ENCODE measurements around the gene OCIAD1.
A peak's percentile ranks its signal among the peaks of the same experiment; 100 is the strongest.
"Not testable (repeated sequence)": the region's sequence is repeated elsewhere in the genome, so short reads cannot be mapped to it uniquely, and the experiment has no call there.

The OCIAD1 gene

GRCh38 chr4:48889750-48890149 lies 58.9 kb downstream of the OCIAD1 start:
- not testable (repeated sequence) for DNase-seq (ENCODE audit: low spot score); FAIRE-seq

DNA sequence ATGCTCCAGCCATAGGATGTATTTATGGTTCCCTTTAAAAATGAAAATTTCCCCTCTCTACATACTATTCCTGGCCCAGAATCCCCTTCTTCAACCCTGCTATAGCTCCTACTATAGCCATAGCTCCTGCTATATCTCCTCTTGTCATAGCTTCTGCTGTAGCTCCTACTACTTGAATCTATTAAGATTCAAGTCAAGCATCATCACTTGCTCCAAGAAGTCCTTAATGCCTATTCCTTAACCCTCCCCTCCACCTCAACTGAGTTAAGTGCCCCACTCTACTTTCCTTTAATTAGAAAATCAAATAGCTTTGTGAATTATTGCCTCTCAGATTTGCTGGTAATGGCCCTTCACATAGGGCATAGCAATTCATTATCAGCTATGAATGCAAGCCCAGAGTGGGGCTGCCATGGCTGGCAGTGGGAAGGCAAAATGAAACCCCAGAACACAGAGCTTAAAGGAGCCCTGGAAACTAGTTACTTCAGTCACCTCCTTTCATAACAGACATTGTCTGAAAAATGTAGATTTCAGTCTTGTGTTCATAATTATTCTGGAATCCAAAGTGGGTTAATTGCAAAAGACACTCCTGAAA lies 60.2 kb downstream of the OCIAD1 start:
- no peak for DNase-seq (ENCODE audit: low spot score)
- FAIRE-seq, result no peak

DNA sequence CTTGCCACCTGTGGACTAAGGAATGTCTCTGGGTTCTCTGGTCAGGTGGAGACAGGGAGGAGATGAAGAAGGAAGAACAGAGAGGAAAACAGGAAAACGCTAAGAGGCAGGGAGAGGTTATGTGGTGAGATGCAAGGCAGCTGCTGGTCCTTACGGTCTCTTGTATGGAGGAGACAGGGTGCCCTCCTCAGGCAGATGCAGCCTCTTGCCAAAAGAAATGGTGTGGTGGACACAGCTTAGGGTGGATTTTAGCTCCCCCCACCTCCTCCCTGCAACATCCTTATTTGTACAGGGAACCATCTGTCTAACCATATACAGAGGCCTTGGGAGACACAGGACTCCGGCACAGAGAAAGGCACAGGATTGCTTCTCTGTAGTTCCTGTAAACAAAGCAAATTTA lies 66.0 kb downstream of the OCIAD1 start:
- DNase-seq (ENCODE audit: low spot score) (no peak), FAIRE-seq (no peak)

DNA sequence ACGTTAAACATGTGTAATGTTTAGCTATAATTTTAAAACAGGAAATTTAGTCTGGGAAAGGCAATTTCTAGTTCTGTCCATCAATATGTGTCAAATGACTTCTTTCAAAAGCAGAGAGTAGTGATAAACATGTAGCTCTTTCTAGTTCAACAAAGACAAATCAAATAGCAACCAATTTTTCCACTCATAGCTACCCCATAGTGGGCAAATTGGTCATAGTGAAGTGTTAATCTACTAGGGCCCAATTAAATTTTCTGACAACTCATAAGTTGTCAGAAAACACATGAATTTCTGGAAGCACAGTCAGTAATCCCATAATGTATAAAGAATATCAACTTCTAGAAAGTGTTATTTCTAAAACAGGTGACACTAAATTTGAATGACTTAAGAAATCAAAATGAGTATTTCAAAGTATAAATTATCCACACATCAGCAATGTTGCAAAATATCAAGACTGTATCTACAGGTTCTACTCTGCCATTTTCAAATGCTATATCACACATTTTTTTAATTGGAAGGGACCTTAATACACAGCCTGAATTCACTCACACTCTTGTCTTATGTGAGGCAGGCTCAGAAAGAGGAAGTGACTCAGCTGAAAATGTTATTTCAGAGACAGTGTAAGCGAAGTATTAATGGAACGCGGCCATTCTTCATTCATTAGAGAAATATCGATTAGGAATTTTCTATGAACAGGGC lies 68.0 kb downstream of the OCIAD1 start:
- no peak for FAIRE-seq
- DNase-seq (ENCODE audit: low spot score), result no peak

DNA sequence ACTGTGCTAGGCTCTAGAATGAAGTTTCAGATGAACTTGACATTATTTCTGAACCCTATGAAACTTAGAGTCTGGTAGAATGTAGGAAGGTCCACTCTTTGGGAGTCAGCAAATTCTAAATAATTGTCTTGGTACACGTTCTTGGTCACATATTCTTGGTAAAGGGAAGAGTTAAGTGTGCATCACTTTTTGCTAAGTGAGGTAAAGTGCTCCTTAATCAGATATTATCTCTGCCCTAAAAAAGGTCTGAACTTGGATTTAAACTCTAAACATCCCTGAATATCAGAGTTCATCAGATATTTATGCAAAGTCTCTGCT lies 68.5 kb downstream of the OCIAD1 start:
- no peak for FAIRE-seq
- DNase-seq (ENCODE audit: low spot score), result no peak

- no peak for DNase-seq (ENCODE audit: low spot score)
- FAIRE-seq, result no peak
Measured at GRCh38 chr4:48899950-48900349, 69.1 kb downstream of the OCIAD1 start.

DNA sequence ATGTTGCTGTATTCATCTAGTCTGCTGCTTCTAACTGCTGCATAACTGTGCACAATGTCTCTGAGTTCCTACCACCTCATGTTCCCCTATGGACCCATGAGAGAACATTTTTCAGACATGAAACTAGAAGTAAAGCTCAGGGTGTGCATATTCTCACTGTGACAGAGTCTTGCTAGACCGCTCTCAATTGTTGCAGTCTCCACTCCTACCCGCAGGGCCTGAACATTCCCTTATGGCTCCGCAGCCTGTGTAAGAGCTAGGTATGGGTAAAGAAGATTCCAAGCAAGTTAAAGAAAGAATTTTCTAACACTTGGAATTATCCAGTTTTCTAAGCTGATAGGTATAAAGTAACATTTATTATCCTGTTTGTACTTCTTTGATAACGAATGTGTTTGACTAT lies 70.3 kb downstream of the OCIAD1 start:
- DNase-seq (ENCODE audit: low spot score), result no peak
- FAIRE-seq, result no peak

- DNase-seq (ENCODE audit: low spot score), result no peak
- no peak for FAIRE-seq
Measured at GRCh38 chr4:48902266-48902665, 71.4 kb downstream of the OCIAD1 start.

GRCh38 chr4:48904101-48904500 lies 73.2 kb downstream of the OCIAD1 start:
- FAIRE-seq (no peak), DNase-seq (ENCODE audit: low spot score) (no peak)

GRCh38 chr4:48904541-48905142 lies 73.8 kb downstream of the OCIAD1 start:
- no peak for DNase-seq (ENCODE audit: low spot score)
- no peak for FAIRE-seq

DNA sequence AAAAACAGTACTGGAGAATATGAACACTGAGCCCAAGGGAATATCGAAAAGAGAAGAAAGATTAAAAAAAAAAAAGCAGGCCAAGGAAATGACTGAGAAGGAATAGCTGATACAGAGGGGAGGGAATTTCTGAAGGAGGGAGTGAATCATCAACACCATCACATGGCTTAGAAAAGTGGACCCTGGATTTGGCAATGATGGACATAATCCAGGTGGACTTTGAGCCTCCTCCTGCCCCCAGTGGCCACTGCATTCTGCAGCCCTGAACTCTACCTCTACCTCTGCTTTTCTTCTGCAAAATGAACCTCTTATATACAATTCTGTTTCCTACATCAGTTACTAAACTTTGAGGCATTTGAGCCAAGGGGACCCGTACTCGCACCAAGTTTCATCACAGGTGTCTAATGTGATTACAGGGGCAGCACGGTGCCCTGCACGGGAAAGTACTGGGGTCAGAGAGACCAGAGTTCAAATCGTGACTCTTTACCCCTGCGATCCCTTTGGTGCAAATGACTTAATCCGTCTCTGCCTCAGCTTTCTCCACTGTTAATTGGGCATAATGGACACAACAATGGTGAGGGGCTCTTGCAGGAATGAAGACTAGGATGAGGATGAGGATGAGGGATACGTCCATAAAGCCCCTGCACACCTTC lies 74.6 kb downstream of the OCIAD1 start:
- peak; percentile 88 for FAIRE-seq
- DNase-seq (ENCODE audit: low spot score), result peak; percentile 68

- DNase-seq (ENCODE audit: low spot score) (peak; percentile 76), FAIRE-seq (no peak)
Measured at GRCh38 chr4:48906206-48907173, 75.6 kb downstream of the OCIAD1 start, which contains the start of gene OCIAD2. Gene OCIAD2, minus strand, starts transcription at chr4:48906774. Its CDS starts 2,225 bp downstream, at chr4:48904549.

DNA sequence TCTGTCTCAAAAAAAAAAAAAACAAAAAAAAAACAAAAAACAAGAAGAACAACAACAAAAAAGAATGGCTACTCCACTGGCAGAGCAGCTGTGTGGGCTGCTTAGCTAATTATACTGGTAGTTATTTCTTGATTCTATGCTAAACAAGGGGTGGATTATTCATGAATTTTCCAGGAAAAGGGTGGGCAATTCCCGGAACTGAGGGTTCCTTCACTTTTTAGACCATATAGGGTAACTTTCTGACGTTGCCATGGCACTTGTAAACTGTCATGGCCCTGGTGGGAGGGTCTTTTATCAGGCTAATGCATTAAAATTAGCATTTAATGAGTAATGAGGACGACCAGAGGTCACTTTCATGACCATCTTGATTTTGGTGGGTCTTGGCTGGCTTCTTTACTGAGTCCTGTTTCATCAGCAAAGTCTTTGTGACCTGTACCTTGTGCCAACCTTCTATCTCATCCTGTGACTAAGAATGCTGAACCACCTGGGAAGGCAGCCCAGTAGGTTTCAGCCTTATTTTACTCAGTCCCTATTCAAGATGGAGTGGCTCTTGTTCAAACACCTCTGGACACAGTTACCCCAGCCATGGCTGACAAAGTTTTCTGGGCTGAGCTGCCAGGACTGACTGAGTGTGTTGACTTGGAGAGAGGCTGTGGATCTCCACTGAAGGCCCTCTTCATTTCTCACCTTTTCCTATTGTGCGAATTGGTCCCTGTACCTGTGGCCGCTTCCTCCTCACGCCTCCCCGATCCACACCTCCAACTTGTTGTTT lies 77.0 kb downstream of the OCIAD1 start:
- no peak for FAIRE-seq
- no peak for DNase-seq (ENCODE audit: low spot score)

- no peak for FAIRE-seq
Measured at GRCh38 chr4:48908687-48909086, 77.8 kb downstream of the OCIAD1 start.

DNA sequence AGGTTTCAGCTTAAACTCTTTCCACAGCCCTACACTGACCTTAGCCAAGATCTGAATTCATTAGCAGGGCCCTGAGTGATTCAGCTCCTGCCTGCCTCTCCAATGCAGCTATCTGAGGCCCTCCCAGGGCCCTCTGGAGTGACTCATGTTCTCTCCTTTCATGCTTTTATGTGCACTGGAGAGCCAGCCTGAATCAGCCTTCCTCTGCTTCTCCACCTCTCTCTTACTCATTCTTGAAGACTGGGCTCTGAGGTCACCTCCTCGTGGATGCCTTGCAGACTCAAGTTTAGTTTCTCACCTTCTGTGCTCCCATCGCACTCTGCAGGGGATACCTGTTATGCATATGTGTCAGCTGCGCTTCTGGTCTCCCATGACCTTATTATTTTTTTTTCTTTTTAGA lies 78.8 kb downstream of the OCIAD1 start:
- FAIRE-seq (peak; percentile 98), DNase-seq (ENCODE audit: low spot score) (peak; percentile 99)

More at GRCh38 chr4:48908687-48909086, 77.8 kb downstream of the OCIAD1 start:
- DNase-seq (ENCODE audit: low spot score), result no peak

- DNase-seq (ENCODE audit: low spot score) (peak; percentile 74), FAIRE-seq (peak; percentile 49)
Measured at GRCh38 chr4:48910511-48910910, 79.6 kb downstream of the OCIAD1 start.
